HG02870 (cell line): ENCODE results near the gene TPRN.

Experiments used
- ATAC-seq: cut with Tn5 transposase; IDR thresholded peaks from one replicate; pipeline ENCODE4 v1.9.1; 2021; ENCODE audit warnings: mild to moderate bottlenecking, moderate library complexity; ENCODE audit not compliant: unreplicated experiment

The TPRN gene

DNA sequence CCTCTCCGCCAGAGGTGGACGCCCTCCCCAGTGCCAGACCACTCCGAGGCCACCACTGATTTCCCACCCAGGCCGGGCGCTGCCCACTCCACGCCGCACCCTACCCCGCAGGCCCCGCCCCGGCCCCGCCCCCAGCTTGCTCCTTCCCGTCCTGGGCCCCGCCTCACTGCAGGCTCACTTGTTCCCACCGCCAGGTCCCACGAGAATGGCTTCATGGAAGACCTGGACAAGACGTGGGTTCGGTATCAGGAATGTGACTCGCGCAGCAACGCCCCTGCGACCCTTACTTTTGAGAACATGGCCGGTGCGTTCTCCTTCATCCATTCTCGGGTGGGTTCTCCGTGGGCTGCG lies 37.2 kb downstream of the TPRN start:
- no peak for ATAC-seq

DNA sequence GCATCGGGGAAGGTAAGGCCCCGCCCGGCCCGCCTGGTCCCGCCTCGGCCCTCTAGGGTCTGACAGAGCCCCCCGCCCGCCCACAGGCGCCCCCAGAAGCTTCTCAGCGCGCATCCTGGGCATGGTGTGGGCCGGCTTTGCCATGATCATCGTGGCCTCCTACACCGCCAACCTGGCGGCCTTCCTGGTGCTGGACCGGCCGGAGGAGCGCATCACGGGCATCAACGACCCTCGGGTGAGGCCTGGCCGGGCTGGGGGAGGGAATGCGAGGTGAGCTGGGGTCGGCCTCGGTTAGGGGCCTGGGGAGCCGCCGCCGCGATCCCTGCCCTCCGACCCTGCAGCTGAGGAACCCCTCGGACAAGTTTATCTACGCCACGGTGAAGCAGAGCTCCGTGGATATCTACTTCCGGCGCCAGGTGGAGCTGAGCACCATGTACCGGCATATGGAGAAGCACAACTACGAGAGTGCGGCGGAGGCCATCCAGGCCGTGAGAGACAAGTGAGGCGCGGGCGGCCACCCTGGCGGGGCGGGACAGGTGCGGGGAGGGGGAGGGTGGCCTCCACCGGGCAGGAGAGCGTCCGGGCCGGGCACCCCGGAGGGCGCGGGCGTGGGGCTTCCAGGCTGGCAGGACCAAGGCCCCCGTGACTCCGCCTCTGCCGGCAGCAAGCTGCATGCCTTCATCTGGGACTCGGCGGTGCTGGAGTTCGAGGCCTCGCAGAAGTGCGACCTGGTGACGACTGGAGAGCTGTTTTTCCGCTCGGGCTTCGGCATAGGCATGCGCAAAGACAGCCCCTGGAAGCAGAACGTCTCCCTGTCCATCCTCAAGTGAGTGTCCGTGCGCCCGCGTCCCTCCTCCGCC lies 37.8 kb downstream of the TPRN start:
- no peak for ATAC-seq

DNA sequence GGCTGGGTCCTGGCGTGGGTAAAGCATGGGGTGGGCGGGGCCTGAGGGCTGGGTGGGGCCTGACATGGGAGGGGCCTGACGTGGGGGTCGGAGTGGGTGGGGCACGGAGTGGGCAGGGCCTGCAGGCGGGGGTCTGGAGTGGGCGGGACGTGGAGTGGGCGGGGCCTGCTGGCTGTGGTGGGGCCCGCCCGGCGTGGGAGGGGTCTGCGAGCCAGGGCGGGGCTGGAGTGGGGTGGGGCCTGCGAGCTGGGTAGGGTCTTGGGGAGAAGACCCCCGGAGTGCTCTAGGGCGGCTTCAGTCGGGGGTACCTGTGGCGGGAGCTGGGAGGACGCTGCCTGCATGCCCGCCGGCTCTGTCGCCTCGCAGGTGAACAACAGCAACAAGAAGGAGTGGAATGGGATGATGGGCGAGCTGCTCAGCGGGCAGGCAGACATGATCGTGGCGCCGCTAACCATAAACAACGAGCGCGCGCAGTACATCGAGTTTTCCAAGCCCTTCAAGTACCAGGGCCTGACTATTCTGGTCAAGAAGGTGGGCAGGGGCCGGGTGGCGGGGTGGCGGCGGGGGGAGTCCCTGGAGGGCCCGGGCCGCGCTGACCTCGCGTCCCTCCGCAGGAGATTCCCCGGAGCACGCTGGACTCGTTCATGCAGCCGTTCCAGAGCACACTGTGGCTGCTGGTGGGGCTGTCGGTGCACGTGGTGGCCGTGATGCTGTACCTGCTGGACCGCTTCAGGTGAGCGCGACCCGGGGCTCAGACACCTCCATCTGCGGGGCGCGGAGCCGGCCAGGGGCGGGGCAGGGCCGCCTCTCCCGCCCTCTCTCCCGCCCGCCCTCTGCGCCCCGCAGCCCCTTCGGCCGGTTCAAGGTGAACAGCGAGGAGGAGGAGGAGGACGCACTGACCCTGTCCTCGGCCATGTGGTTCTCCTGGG lies 38.7 kb downstream of the TPRN start:
- no peak for ATAC-seq

DNA sequence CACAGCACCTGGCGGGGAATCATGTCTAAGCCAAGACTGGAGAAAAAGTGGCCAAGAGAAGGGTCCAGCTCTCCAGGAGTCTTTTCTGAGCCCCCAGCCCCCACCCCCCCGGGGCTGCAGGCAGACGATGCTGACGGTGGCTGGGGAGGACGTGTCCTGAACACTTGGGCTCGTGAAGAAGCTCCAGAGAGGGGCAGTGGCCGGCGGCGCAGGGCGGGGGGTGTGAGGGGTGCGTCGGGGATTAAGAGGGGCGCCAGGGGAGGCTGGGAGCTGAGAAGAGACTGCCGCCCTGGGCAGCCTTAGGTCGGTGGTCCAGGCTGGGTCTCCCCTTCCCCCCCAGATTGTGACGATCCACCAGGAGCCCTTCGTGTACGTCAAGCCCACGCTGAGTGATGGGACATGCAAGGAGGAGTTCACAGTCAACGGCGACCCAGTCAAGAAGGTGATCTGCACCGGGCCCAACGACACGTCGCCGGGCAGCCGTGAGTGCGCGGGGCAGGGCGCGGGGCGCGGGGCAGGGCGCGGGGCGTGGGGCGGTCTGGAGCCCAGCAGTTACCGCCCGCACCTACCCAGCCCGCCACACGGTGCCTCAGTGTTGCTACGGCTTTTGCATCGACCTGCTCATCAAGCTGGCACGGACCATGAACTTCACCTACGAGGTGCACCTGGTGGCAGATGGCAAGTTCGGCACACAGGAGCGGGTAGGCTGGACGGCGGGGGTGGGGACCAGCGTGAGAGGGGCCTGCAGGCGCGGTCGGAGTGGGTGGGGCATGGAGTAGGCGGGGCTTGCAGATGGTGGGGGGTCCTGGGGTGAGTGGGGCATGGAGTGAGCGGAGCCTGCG lies 39.6 kb downstream of the TPRN start:
- ATAC-seq = no peak

DNA sequence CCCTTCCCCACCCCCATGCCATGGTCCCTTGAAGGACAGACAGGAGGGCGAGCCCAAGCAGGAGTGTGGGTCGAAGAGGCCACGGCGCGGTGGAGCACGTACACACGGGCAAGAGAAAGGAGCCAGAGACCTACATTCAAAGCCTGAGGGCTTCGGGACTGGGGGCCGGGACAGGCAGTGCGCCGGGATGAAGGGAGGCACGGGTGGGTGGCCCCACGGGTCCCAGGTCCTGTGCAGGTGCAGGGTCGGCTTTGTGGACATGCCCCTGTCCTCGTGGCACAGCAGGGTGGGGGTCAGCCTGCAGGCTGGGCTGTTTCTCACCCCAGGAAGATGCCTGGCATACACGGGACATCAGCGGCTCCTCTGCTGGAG lies 40.5 kb downstream of the TPRN start:
- no peak for ATAC-seq

DNA sequence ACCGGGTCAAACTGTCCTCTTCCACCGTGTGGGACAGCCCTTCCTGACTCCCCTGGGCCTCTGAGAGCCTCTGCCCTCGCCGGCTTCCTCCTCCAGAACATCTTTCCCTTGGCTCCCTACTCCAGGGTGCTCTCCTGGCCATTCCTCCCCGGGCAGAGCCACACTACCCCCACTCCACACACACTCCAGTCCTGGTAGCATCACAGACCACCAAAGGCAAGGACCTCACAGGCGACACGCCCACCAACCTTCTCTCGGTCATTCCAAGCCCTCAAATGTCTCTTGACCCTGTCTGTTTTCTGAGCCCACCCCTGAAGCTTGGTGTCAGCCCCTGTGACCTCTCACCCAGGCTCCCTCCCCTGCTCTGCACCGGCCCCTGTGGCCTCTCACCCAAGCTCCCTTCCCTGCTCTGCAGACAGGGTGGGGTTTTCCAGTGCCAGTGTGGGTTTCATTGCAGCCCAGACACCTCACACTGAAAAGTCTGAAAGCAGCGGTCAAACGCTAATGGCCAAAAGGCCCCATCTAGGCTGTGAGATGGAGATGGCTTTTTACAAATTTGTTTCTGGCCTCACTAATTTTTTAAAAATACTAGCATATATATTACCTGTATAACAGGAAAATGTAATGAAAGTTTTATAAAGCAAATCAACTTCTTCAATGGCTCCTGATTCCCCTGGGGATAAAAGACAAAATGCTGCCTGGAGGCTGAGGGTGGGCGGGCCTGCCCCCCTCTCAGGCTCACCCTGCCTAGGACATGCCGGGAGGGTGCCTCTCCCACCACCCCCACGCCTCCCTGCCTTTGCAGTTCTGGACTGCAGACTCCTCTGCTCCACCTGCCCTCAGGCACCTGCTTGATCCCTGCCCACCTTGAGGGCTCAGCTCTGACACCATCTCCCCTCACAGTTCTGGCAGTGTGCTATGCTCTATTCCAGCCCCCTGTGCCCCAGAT lies 41.2 kb downstream of the TPRN start:
- no peak for ATAC-seq

DNA sequence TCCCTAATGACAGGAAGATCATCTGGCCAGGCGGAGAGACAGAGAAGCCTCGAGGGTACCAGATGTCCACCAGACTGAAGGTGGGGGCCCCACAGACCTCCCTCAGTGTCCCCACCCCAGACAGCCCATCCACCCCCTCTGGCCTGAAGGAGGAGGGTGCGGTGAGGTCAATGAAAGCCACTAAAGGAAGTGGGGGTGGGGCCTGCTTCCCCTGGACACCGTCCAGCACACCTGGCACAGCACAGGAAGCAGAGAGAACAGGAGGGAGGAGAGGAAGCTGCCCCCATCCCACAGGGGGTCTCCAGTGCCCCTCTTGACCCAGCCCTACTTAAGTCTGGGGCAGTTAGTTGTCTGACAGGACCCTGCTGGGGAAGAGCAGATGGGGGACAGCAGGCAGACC lies 41.9 kb downstream of the TPRN start:
- no peak for ATAC-seq

DNA sequence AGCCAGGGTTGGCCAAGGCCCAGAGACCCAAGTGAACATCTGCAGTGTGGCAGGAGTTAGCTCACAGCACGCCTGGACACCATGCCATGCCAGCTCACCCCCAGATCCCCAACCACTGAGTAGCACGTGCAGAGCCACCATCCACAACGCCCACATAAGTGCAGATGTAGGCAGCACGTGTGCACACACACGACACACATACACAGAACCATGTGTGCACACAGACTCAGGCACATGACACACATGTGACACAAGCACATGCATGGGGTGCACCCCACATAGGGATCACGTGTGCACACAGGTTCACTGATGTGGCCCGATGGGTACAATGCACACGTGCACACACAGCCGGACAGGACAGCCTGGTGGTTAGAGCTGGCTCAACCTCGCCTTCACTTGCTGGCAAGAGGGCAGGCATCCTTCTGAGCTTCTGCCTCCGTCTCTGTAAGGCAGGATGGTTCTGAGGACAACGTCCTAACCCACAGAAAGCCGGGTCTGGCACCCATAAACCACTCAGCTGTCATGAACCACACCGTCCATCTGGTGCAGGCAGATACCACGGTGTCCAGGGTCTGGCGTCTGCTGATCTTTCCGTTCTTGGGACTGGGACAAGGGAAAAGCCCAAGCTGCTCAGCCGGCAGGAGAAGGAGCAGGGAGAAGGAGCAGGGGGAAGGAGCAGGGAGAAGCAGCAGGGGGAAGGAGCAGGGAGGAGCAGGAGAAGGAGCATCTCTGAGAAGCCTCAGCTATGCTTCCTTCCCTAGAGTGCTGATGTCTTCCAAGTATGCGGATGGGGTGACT lies 42.7 kb downstream of the TPRN start:
- no peak for ATAC-seq

DNA sequence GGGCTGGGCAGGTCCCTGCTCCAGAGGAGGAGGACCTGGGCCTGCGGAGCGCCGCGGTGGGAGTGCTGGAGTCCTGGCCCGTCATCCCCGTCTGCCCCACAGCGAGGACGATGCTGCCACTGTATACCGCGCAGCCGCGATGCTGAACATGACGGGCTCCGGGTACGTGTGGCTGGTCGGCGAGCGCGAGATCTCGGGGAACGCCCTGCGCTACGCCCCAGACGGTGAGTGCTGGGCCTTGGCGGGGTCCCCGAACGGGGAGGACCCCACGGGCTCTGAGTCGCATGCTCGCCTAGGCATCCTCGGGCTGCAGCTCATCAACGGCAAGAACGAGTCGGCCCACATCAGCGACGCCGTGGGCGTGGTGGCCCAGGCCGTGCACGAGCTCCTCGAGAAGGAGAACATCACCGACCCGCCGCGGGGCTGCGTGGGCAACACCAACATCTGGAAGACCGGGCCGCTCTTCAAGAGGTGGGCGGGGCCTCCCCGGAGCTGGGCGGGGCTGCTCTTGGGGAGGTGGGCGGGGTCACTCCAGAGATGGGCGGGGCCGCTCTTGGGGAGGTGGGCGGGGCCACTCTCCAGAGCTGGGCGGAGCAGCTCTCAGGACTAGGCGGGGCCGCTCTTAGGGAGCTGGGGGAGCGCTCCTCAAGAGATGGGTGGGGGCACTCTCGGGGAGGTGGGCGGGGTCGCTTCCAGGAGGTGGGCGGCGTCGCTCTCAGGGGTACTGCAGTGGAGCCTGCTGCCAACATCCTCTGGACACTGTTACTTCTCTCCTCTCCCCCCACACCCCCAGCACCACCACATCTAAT lies 43.8 kb downstream of the TPRN start:
- no peak for ATAC-seq

DNA sequence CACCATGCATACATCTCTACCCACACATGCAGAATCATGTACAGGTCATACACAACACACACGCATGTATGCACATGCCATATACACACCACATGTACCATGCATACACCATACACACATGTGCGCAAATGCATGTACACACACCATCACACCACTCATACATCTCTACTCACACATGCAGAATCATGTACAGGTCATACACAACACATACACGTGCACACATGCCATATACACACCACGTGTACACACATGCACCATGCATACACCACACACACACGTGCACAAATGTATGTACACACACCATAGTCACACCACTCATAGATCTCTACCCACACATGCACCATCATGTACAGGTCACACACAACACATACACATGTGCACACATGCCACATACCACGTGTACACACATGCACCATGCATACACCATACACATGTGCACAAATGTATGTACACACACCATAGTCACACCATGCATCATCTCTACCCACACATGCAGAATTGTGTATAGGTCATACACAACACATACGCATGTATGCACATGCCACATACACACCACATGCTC lies 47.6 kb downstream of the TPRN start:
- ATAC-seq = no peak

DNA sequence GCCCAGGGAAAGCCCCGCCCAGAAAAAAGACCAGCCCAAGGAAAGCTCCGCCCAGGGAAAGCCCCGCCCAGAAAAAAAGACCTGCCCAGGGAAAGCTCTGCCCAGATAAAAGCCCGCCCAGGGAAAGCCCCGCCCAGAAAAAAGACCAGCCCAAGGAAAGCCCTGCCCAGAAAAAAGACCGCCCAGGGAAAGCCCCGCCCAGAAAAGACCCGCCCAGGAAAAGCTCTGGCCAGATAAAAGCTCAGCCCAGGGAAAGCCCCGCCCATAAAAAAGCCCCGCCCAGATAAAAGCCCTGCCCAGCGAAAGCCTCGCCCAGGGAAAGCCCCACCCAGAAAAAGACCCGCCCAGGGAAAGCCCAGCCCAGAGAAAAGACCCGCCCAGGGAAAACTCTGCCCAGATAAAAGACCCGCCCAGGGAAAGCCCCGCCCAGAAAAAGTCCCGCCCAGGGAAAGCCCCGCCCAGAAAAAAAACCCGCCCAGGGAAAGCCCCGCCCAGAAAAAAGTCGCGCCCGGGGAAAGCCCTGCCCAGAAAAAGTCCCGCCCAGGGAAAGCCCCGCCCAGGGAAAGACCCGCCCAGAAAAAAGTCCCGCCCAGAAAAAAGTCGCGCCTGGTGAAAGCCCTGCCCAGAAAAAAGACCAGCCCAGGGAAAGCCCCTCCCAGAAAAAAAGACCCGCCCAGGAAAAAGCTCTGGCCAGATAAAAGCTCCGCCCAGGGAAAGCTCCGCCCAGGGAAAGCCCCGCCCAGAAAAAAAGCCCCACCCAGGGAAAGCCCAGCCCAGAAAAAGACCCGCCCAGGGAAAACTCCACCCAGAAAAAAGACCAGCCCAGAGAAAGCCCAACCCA lies 49.7 kb downstream of the TPRN start:
- peak; percentile 40 for ATAC-seq

DNA sequence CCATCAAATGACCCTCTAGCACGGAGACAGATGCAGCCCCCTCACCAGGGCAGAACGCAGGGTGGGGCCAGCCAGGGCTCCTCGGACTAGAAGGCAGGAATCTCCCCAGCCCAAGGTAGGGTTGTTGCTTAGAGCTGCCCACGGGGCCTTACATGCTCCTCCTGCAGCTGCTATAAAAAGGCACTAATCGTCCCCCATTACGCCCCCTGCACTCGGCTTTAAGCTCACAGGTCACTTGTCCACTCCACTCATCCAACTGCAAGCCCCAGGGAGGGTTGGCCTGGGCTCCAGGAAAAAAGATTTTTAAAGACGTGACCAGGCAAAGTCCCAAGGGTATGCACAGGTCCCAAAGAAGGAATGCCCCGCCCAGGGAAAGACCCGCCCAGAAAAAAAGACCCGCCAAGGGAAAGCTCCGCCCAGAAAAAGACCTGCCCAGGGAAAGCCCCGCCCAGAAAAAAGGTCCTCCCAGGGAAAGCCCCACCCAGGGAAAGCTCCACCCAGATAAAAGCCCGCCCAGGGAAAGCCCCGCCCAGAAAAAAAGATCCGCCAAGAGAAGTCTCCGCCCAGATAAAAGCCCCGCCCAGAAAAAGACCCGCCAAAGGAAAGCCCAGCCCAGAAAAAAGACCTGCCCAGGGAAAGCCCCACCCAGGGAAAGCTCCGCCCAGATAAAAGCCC lies 50.5 kb downstream of the TPRN start:
- ATAC-seq = peak; percentile 2

DNA sequence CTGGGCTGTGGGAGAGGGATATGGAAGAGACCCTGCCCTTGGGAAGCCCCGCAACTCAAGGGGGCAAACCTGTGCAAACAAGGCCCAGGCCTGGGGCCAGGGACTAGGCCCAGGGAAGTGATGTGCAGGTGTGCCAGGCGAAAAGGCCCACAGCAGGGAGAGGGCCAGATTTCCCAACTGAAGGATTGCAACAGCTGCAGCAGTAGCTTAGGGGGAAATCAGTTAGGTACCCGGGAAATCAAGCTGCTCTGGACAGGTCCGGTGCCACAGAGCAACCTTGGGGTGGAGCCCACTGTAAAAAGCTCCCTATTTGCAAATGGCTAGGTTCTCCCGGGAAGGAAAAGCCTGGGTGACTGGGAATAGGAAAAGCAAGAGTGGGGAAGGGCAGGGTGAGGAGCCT lies 51.2 kb downstream of the TPRN start:
- no peak for ATAC-seq

DNA sequence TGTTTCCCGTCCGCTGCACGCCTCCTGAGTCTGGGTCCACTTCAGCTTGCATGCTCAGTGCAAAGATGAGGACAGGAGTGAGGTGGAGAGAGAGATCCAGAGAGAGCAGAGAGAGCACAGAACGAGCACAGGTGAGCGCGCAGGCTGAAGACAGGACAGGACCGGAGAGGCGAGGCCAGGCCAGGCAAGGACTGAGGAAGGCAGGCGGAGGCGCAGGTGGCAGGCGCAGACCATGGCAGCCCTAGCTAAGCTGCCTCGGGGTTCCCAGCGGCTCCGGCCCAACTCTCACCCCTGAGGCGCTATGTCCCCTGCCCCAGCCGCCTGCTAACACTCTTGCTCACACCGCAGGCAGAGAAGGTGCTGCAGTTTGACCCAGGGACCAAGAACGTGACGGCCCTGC lies 51.9 kb downstream of the TPRN start:
- ATAC-seq = no peak

DNA sequence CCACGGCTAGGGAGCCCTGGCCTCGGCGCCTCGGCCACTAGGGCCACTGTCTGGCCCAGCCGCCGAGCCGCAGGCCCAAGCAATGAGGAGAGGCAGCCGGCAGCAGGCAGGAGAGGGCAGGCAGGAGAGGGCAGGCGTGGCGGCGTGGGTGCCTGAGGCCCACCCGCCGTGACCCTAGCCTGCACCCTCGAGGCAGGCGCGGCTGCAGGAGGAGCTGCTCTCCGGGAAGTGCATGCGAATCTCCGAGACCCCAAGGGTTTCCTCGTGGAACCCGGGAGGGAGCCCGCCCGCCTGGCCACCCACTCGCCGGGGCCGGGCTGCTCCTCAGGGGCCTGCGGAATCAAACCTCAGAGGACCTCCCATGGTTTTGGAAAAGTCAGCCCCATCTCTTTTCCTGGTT lies 52.3 kb downstream of the TPRN start:
- ATAC-seq = no peak

DNA sequence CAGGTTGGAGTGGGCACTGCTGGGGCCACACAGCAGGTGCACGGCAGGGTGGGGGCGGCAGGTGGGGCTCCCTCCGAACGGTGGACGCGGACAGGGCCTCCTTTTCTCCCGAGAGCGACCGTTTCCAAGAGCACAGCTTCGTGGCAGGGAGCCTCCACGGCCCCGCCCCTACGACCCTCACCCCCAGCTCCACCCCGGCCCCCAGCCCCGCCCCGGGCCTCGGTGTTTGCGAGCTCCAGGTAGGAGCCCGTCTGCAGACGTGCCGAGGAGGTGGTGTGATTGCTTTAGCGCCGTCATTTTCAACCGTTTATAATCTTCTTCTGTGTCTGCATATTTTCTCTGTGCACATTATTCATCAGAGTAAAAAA lies 52.8 kb downstream of the TPRN start:
- ATAC-seq = no peak
